ENCODE measurements around the gene SP140. TPM values are rescaled to one million over a fixed set of nuclear protein-coding genes. Genes with fewer than 3 reads are reported as not detected.
"Not testable (repeated sequence)": the region's sequence is repeated elsewhere in the genome, so short reads cannot be mapped to it uniquely, and the experiment has no call there.

The SP140 gene
- total RNA-seq, 1 donor from 2014 or later = 0.49 TPM

GRCh38 chr2:230289311-230289710 lies 63.8 kb downstream of the SP140 start:
- DNase-seq = not testable (repeated sequence)

- no peak for DNase-seq
Observed at GRCh38 chr2:230295192-230295591, 69.7 kb downstream of the SP140 start.

- DNase-seq = no peak
Observed at GRCh38 chr2:230296917-230297316, 71.4 kb downstream of the SP140 start.

DNA sequence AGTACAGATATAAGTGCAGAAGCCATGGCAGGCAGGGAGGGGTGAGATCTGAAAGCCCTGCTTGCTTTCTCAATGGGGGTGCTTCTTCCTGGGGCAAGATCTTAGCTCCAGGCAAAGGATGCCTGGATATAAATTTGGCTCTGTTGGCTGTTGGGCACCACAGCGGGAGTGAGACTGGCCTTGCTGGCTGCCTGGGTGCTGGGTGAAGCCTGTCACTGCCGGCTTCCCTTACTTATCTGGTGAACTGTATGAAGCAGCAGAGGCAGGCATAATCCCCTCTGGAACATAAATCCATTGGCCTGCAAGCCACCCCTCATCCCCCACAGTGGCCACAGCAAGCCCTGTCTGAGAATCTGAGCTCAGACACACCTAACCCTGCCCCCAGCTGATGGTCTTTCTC lies 74.1 kb downstream of the SP140 start:
- no peak for DNase-seq

DNA sequence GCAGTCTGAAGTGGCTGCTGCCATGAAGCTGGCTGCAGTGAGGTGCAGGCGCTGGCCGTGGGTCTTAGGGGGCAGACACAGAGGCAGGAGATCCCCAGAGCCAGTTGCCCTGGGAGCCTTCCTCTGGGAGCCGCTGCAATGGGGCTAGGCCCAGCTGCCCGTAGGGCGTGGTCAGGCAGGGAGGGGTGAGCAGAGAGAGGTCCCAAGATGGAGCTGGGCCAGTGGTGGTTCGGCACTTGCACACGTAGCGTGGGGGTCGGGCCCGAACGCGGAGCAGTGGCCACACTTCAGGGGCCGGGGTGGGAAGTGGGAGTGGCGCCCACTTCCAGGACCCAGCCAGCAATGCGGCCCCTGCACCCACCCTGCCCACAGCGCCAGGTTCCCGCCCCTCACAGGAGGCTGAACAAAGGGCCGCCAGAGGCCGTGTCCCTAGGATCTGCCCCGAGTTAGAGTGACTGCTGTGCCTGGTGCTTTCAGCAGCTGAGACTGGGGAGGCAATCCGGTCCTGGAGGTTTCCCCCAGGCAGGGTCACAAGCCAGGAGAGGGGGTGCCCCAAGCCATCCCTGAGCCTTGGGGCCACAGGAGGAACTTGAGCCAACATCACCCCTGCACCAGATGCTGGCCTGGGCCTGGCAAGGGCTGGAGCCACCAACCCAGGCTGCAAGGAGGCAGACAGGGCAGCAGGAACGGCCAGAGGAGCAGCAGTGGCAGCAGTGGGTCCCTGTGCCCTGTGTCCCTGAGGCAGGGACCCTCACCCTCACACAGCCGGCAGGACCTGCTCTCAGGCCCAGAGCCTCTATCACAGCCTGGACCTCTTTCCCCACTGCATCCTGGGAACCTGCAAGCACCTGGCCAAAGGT lies 80.1 kb downstream of the SP140 start:
- DNase-seq = no peak

GRCh38 chr2:230306474-230306873 lies 80.9 kb downstream of the SP140 start:
- no peak for DNase-seq

- no peak for DNase-seq
Observed at GRCh38 chr2:230307485-230307884, 81.9 kb downstream of the SP140 start.

DNA sequence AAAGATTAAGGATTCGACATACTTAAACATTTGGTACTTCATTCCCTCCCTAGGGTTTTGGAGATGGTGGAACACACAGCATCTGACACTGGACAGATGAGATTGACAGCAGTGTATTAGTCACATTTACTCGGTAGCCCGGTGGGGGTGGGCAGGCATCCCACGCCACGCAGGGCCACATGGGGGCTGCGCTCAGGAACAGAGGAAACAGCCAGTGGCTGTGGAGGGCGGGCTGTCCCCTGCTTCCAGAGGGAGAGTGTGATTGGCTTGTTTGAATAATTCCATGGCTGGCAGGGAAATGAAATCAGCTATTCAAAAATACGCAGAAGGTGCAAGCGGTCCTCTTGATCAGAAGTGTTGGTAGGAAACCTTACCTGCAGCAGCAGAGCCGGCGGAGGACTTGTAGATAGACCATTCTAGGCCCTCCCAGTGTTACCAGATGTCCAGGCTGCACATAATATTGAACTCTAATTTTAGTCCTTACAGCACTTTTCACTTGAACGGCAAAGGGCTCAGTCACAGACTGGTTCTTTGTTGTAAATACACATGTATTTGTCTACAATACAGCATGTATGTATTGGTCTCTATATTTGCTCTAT lies 83.0 kb downstream of the SP140 start:
- DNase-seq = no peak

GRCh38 chr2:230310792-230311191 lies 85.3 kb downstream of the SP140 start:
- DNase-seq = not testable (repeated sequence)

- DNase-seq = not testable (repeated sequence)
Observed at GRCh38 chr2:230311634-230312033, 86.1 kb downstream of the SP140 start.

DNA sequence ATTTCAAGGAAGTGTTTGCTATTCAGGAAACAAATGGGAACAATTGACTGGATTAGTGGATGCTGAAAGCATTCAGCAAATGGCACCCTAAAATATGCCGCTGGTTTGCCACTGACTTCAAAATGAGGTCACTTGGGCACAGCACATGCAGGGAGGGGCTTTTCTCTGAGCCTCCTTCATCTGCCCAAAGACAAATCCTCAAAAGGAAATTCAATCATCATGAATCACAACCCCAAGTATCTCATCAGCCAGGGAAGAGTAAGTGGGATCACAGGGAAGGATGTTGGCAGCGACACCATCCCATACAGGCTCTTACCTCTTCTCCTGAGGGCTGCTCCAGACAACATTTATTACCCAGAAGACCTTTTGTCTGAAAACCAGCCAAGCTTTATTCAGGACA lies 87.1 kb downstream of the SP140 start:
- DNase-seq = no peak

- no peak for DNase-seq
Observed at GRCh38 chr2:230317366-230317765, 91.8 kb downstream of the SP140 start.

DNA sequence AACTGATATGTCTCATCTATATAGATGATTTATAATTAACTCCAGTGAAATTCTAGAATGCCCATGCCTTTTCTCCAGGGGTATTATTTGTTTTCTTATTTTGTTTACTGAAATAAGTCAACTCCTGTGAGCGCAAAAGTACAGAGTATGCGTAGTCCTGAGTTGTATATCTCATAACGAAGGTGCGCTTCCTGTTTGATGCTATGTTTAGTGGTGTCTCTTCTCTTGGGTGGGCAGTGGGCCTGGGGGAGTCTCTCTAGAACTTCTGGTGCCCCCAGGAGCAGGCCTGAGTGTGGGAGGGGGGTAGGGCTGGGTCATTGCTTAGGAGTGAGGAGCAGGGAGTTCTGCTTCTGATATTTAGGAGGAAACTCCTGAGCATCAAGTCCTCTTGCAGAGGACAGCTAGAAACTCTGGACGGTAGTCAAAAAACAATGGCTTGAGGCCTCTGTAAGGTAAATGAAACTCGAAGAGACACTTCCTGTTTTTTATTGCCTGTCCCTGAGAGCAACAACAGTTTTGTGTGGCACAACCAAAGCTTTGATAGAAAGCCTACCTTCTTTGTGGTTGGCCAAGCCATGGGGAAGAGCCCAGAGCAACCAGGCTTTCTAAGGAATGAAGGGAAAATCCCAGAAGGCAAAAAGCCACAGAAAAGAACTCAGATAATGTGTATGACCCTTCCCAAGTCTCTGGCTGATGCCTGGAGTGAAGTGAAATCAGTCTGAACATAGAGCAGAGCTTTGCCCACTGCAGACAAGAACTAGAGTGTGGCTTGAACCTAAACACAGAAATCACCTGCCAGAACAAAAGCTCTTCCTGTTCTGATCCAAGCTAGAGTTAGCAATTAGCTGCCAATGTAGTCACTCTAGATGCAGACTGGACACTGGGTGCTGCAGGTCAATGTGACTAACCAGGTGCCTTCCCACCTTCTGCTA lies 92.9 kb downstream of the SP140 start:
- no peak for DNase-seq

GRCh38 chr2:230319211-230319862 lies 93.8 kb downstream of the SP140 start:
- no peak for DNase-seq

DNA sequence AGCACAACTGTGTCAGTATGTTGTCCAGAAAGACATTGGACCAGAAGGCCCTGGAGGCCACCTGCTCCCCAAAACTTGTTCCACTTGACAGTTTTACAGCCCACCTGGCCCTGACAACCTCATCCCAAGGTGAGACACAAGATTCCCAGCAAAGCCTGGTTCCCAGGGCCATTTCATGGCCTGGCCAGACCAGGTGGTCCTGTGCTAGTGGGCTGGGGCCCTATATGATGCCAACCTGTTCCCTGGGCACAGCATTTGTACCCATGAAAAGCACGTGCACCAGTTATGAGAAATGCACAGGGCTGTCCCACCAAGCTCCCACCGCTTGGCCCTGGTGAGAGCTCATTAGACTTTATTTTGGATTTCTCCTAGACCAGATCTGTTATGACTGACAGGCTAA lies 95.5 kb downstream of the SP140 start:
- DNase-seq = no peak

DNA sequence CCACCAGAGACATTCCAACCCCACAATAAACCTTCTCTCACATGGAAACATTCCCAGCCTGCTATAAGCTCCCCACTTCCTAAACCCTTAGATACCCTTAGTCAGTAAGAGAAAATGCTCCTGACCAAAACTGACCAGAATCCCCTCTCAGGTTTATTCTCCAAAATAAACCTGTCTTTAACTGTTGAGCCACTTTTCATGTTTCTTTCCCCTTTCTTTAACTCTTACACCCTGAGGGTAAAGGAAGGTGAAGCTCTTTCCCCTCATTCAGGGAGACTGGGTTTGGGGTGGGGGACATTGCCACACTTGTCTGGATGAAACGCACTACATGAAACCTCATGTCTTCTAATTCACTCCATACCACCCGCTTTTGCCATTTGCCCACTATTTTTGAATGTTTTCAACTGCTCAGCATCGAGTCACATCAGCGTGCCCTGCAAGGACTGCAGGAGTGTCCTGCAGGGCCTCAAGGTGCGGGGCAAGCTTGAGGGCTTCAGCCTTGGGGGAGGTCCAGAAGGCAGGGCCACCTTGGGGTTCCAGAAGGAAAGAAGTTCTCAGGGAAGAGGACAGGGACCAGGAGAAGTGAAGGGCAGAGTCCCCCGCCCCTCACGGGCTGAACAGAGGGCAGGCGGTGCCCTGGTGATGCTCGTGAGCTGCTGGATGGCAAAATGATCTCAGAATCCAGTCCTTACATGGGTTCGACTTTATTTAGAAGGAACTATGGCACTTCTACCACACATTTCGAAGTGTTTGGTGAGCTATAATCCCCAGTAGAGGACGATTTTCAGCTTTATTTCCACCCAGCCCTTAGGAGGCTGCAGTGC lies 97.2 kb downstream of the SP140 start:
- no peak for DNase-seq

DNA sequence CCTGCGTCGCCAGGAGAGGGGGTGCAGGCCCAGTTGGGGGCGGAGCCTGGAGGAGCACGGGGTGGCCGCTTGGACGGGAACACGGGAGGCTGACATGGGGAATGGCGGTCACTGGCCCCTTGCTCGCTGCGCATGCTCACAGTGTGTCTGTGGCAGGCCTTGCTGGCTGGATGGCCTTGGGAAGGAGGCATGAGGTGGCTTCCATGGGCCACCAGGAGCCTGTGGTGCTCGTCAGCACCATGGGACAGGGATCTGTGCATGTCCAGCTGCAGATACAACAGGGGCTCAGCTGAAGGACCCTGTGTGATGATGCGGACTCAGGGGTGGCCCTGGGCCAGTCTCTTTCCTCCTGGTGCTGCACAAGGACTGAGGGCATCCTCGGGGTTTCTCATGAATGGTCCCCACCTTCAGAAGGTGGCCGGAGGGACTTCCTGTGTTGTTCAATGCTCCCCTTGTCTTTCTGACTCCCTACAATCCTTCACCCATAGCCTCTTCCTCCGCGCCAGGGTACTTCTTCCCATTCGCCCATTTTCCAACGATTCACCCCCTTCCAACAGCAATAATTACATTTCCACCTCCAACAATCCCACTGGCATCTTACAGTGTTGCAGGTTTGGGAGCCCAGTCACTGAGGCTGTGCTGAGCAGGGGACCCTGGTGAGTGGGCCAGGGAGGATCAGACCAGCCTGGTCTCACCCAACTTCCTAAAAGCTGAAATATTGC lies 98.0 kb downstream of the SP140 start:
- no peak for DNase-seq

- DNase-seq = no peak
Observed at GRCh38 chr2:230324503-230324902, 99.0 kb downstream of the SP140 start.

- no peak for DNase-seq
Observed at GRCh38 chr2:230325316-230326243, 100.0 kb downstream of the SP140 start.
